Activated T-helper 1 cell treated with anti-CD3 and anti-CD28 coated beads, Interleukin-2, amount 50 U/mL, for 16 hours (primary cell): ENCODE results near the gene HHAT.

Experiments
- DNase-seq, 2 donors: peaks; one replicate each; pipeline ENCODE4 v3.0.0-alpha.2; 2020; ENCODE audit warnings: low read depth in 1 of 2, low spot score in 1 of 2

HHAT gene

GRCh38 chr1:210532223-210532598 lies 203.5 kb downstream of the HHAT start:
- no peak for DNase-seq

DNA sequence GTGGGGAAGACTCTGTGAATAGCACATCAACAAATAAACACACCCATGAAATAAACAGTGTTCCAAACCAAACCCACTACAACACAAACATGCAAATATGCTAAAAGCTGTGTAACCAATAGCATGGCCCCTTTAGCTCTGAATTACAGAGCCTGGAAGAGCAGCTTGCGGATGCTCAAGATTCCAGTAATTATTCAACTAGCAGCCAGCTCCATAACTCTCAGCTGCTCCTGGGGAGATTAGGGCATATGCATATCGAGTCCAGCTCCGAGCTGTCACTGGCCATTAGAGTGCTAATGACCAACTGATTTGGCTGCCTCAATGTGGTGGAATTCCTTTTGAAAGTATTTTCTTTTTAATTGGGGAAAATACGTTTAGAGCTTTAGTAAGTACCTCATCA lies 207.1 kb downstream of the HHAT start:
- DNase-seq = no peak

GRCh38 chr1:210536254-210536961 lies 207.7 kb downstream of the HHAT start:
- DNase-seq = no peak

GRCh38 chr1:210540288-210540687 lies 211.6 kb downstream of the HHAT start:
- DNase-seq = no peak

- DNase-seq = no peak
Observed at GRCh38 chr1:210541680-210542358, 213.1 kb downstream of the HHAT start.

DNA sequence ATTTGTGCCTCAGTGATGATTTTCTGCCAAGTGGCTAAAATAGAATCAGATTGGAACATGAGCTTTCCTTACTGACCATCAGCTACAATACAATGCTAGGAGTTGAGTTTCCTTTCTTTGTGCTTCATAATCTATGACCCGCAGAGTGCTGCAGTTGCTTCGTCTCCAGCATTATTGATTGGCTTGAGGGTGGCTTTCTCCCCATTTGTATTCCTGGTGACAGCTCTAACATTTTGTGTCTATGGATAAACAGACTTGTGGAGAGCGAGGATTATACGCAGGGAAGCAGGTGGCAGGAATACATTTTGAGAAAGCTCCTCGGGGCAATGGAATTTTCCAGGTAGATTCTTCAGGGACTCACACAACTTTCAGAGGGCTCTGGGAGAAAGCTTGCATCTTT lies 223.2 kb downstream of the HHAT start:
- no peak for DNase-seq

DNA sequence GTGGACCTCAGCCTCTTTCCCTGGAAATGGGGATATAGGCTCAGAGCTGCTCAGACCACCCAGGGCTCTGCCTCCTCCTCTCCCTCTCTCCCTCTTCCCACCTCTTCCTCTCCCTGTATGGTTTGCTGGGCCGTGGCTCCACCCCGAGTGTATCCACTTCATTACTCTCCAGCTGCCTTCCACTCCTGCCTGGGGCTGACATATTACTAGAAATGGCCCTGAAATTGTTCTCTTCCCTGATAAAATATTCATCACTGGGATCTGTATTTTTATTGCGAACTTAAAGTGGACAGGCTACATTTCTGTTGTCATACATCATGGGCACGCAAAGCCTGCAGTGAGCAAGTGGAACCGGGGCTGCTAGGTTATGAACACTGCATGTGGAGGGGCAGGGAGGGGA lies 225.0 kb downstream of the HHAT start:
- DNase-seq = no peak

DNA sequence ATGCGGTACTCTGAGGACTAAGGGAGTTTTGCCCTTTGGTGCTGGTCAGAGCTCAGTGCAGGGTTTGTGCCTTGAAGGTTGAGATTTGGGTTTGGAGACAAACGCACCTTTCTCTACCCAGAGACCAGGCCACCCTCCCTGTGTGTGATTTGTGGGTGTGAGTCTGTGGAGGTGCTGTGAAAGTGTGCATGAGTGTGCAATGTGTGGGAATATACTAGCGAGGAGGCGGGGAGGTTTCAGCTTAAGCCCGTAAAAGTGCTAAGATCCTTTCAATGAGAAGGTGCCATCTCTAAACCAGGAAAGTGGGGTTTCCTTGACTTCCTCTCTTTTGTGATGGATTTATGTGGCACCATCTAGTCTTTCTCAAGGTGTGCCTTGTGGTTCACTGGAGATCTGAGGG lies 225.7 kb downstream of the HHAT start:
- DNase-seq = no peak

DNA sequence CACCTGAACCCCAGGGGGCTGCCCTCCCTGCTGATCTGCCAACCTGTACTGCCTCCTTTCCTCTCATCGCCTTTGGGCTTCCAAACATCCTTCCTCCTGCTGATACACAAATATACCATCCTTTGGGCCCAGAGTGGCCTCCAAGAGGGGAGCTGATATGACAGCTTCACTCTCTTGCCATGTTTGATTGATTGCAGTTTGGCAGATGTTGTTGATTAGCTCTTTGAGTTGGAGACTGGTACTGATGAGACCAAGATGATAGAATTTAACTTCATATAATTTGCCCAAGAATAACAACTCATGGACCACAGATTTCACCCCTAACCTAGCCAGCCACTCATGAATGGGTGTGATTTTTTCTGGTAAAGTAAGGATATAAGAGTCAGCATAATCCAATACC lies 227.8 kb downstream of the HHAT start:
- no peak for DNase-seq

- no peak for DNase-seq
Observed at GRCh38 chr1:210557426-210558077, 228.8 kb downstream of the HHAT start.

GRCh38 chr1:210558302-210558701 lies 229.6 kb downstream of the HHAT start:
- DNase-seq = no peak

- DNase-seq = no peak
Observed at GRCh38 chr1:210565306-210565705, 236.6 kb downstream of the HHAT start.

- no peak for DNase-seq
Observed at GRCh38 chr1:210568631-210569030, 239.9 kb downstream of the HHAT start.

DNA sequence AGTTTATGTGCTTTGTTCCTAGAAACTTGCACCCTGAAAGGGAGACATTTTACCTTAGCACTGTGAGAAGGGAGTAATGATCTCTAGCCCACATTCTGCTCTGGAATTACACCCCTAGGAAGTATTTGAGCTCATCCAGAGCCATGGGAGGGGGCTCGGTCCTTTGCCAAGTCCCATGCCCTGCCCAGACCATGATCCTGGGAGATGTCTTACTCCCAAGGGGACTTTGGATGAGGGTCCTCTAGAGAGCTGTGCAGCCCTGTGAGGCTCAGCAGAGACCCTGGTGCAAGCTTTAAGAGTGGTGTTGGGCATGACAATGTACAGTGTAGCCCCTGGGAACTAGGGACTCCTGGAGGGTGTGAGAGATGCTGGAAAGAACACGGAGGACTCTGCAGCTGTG lies 241.4 kb downstream of the HHAT start:
- DNase-seq = no peak

GRCh38 chr1:210571356-210572284 lies 242.9 kb downstream of the HHAT start:
- DNase-seq = no peak

- no peak for DNase-seq
Observed at GRCh38 chr1:210573141-210573540, 244.4 kb downstream of the HHAT start.

DNA sequence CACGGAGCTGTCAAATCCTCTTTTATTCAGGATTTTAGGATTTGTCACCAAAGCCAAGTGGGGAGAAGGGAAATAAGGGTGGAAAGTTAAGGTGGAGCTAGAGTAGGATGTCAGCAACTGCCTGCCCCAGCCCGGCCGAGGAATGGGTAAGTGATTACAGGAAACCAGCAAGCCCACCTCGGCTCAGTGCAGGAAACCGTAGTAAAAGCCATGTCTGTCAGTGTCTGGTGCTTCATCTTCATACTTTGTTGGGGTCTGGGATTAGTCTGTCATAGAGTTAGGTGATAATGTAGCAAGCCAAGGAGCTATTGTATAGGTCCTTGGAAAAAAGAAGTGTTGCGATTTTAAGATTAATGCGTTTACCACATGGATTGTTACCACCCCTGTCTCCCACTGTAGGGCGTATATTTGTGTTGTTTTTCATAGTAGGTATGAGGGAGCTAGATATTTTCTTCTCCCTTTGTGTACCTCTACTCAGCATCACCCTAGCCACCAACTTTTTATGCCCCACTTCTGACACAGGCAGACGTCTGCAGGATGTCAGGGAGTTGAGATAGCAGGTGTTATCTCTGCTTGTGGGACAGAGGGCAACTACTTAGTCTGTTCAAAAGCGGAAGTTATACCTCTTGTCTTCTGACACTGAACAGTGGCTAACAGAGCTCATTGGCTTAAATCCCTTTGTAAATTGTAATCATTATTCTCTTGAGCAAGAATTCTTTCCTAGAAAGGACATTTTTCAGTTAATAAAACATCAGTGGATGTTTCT lies 253.7 kb downstream of the HHAT start:
- no peak for DNase-seq

DNA sequence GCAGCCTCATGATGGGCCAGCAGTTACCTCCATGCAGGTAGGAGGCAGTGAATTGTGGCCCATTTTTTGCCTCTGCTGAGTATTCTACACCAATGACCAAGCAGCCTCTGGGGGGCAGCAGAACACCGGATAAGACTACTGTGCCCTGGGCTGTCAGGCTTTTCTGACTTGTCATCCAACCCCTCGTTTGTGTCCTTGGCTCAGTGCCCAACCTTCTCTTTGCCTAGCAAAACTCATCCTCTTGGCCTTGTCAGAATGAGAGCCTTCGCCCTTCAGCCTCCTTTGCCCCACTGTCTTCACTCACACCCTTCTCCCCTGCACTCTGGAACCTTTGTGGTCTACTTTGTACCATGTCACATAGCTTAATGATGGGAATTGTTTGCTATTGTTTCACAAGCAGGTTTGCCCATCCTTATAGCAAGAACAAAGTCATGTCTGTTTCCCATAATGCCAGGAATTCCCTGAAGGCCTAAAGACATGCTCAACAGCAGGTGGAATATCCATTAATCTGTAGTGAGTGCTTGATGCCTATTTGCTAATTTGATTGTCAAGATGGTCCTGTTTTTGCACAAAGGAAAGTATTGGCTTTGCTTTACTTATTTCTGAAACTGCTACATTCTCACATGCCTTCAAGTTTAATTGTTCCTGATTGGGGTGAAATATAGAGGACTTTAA lies 255.9 kb downstream of the HHAT start:
- DNase-seq = peak in 1 of 2 donors; percentile 12

DNA sequence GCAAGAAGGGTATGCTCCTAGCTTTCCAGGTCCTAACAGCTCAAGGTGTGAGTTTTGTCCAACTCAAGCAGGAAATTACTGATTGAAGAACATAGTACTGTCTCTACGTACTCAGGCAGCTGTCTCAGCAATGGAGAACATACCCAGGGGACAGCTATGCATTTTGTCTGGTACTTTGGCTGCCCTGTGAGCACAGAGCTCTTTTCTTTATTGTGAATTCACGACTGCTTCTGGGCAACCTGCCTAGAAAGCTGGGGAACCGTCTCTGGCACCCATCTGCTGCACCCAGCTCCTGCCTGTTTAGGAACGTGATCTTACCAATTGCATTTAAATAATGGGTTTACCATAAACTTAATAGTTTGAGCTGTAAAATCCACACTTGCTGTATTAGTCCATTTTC lies 258.1 kb downstream of the HHAT start:
- DNase-seq = no peak

GRCh38 chr1:210587566-210587965 lies 258.9 kb downstream of the HHAT start:
- no peak for DNase-seq
